Coronary artery (tissue), 2 donors: ENCODE data around the gene INTS1.

Experiments
- DNase-seq: peaks from one replicate; pipeline ENCODE4 v3.0.0-alpha.2; 2017; ENCODE audit warnings: low spot score
- H3K27ac ChIP-seq, 2 donors: fragments of 200-600 bp; sonication (generic); one replicate each; pipeline ENCODE4 v1.5.1; 2016 to 2019
- H3K4me3 ChIP-seq: fragments of 200-600 bp; sonication (generic); 2 replicates; pipeline ENCODE4 v1.5.1; 2016; ENCODE audit warnings: mild to moderate bottlenecking, moderate library complexity
- TF ChIP-seq, protein P1 (sequence below): fragments of 200-600 bp; sonication (generic); IDR thresholded peaks from one replicate; pipeline ENCODE4 v1.5.1; 2019; ENCODE audit warnings: antibody characterized with exemption

Gene INTS1

GRCh38 chr7:1544896-1545416 lies 40.8 kb upstream of the INTS1 start:
- TF ChIP-seq, protein P1, sequence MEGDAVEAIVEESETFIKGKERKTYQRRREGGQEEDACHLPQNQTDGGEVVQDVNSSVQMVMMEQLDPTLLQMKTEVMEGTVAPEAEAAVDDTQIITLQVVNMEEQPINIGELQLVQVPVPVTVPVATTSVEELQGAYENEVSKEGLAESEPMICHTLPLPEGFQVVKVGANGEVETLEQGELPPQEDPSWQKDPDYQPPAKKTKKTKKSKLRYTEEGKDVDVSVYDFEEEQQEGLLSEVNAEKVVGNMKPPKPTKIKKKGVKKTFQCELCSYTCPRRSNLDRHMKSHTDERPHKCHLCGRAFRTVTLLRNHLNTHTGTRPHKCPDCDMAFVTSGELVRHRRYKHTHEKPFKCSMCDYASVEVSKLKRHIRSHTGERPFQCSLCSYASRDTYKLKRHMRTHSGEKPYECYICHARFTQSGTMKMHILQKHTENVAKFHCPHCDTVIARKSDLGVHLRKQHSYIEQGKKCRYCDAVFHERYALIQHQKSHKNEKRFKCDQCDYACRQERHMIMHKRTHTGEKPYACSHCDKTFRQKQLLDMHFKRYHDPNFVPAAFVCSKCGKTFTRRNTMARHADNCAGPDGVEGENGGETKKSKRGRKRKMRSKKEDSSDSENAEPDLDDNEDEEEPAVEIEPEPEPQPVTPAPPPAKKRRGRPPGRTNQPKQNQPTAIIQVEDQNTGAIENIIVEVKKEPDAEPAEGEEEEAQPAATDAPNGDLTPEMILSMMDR = no peak
- no peak for DNase-seq
- H3K27ac ChIP-seq = no peak overlapping the region
- no peak overlapping the region for H3K4me3 ChIP-seq

DNA sequence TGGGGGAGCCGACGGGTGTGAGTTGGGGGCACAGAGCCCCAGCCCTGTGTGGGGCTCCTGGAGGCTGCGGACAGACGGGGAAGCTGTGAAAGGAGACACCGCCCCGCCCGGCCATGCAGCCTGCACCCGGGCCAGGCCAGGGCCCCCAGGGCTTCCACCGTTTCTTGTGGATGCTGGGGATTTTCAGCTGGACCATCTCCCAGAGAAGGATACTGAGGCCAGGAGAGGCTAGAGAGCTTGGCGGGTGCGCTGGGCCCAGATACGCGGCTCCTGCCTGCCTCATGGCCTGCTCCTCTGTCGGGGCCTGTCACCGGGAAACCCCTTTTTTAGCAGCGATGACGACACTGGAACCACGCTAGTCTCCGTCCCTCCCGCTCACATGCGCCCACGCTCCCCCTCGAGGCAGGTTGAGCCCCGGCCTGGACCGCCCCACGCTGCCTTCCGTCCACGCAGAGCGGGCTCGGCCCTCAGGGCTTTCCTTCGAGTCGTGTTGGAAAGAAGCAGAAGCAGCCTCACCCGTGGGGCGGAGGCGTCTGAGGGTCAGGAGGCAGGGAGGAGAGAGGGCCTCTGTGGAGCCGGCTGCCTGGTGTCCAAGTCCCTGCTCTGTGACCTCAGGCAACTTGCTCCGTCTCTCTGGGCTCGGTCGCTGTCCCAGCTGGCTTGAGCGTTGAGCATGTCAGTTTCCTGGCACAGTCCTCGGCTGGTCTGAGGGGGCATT lies 40.1 kb upstream of the INTS1 start:
- peak overlapping the region in 1 of 2 donors; percentile 2 for H3K27ac ChIP-seq
- H3K4me3 ChIP-seq = no peak overlapping the region
- DNase-seq = no peak
- TF ChIP-seq, protein P1 = no peak

DNA sequence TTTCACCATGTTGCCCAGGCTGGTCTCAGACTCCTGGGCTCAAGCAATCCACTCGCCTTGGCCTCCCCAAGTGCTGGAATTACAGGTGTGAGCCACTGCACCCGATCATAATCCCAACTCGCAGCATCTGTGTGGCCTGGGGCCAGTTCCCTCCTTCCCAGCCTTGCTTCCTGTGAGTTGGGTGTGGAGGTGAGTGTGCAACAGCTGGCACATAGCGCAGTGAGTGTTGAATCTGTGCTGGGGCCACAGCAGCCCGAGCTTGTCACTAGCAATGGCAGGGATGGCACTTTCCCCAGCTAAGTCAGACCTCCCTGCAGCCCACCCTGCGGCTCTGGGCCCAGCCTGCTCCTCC lies 39.6 kb upstream of the INTS1 start:
- H3K27ac ChIP-seq = peak overlapping the region in 1 of 2 donors; percentile 2
- TF ChIP-seq, protein P1 = no peak
- DNase-seq = no peak
- no peak overlapping the region for H3K4me3 ChIP-seq

DNA sequence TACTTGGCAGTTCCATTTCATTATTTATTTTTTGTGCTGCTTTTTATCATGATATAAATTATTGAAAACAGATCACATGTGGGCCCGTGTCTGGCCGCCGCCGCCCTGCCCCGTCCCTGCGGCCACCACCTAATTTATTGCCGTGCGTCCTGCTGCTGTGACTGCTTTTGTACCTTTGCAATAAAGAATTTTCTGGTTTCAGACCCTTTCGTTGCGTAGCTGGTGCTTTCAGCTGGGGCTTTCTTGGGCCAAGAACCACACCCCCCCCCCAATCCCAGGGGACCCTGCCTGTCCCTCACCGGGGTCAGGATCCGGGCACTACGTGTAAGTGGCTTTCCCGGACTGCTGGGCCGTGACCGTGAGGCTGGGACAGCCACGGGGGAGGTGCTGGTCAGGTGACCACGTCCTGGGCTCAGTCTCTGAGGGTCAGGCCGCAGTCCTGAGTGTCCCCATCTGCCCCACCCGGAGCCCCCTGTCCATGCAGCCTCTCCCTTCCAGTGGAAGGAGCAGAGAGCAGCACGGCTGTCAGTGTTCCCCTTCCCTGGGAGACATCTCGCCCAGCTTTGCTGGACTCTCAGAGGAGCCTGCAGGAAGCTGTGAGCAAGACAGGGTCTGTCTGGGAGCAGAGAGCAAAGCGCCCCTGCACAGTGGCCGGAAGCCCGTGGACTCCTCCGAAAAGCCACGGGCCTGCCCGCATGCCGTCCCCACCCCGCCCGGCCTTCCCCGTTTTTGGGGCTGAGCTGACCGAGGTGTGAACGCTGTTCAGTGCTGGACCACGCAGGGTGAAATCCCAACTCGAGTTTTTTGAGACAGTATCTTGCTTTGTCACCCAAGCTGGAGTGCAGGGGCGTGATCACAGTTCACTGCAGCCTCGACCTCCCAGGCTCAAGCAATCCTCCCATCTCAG lies 38.9 kb upstream of the INTS1 start:
- Histone ChIP-seq H3K4me3 (no peak overlapping the region), H3K27ac (peak overlapping the region in 1 of 2 donors; percentile 5)
- TF ChIP-seq, protein P1 = no peak
- DNase-seq = no peak

DNA sequence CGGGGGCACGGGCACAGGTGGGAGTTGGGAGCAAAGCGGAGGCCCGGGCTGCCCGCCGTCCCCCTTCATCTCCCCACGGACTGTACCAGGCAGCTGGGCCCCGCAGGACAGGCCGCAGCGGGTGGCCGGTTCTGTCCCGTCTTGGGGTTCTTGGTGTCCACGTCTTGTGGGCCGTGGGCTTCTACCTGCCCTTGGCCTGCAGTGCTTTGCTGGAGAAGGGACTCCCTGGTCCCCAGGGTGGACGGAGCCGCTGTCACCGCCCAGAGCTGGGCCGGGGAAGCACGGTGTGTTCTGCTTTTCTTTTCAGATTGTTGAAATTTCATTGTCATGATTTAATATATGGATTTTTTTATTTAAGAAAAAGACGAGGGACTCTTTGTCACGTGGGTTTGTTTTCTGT lies 38.1 kb upstream of the INTS1 start:
- no peak for DNase-seq
- Histone ChIP-seq H3K4me3 (no peak overlapping the region), H3K27ac (no peak overlapping the region)
- TF ChIP-seq, protein P1 = no peak

- TF ChIP-seq, protein P1 = no peak
- H3K27ac ChIP-seq = no peak overlapping the region
- H3K4me3 ChIP-seq = no peak overlapping the region
- DNase-seq = peak; percentile 68
Measured at GRCh38 chr7:1541431-1542162, 37.4 kb upstream of the INTS1 start.
